Neural cell (in vitro differentiated cells): ENCODE measurements around the gene DAPK2. TPM values are rescaled to one million over a fixed set of nuclear protein-coding genes. Genes with fewer than 3 reads are reported as not detected.

ENCODE experiments used
- H2AFZ ChIP-seq: fragments of 200-600, 300-800 bp; sonication (generic), shearing (Covaris generic); 2 replicates; pipeline ENCODE4 v1.6.0; 2014; ENCODE audit warnings: low read depth, mild to moderate bottlenecking, antibody characterized with exemption, low read length, moderate library complexity
- H3F3A ChIP-seq: fragments of 200-600 bp; shearing (Covaris generic); 2 replicates; pipeline ENCODE4 v1.6.1; 2016; ENCODE audit warnings: mild to moderate bottlenecking, moderate library complexity, mixed read lengths, antibody characterized with exemption, low read length; ENCODE audit not compliant: insufficient read depth, poor library complexity, severe bottlenecking
- H3K27ac ChIP-seq: fragments of 200-600, 300-800 bp; sonication (generic), shearing (Covaris generic); 2 replicates; pipeline ENCODE4 v1.5.1; 2014; ENCODE audit warnings: mild to moderate bottlenecking, low read length, moderate library complexity
- H3K27me3 ChIP-seq: fragments of 300-800, 200-600 bp; sonication (generic), shearing (Covaris generic); 2 replicates; pipeline ENCODE4 v1.6.0; 2014; ENCODE audit warnings: mild to moderate bottlenecking, low read depth, low read length, moderate library complexity; ENCODE audit not compliant: insufficient read depth
- H3K36me3 ChIP-seq: fragments of 300-800, 200-600 bp; sonication (generic), shearing (Covaris generic); 2 replicates; pipeline ENCODE4 v1.5.1; 2014; ENCODE audit warnings: mild to moderate bottlenecking, antibody characterized with exemption, low read length, moderate library complexity; ENCODE audit not compliant: insufficient read depth
- H3K4me2 ChIP-seq: fragments of 300-800, 200-600 bp; sonication (generic), shearing (Covaris generic); 2 replicates; pipeline ENCODE4 v1.6.0; 2014; ENCODE audit warnings: mild to moderate bottlenecking, low read length
- H3K4me3 ChIP-seq: fragments of 300-800, 200-600 bp; sonication (generic), shearing (Covaris generic); 2 replicates; pipeline ENCODE4 v1.5.1; 2014; ENCODE audit warnings: mild to moderate bottlenecking, low read length, moderate library complexity
- H3K79me2 ChIP-seq: fragments of 200-600 bp; shearing (Covaris generic); replicated peaks from 2 replicates; pipeline ENCODE4 v1.6.0; 2014; ENCODE audit warnings: mild to moderate bottlenecking, low read length, moderate library complexity; ENCODE audit not compliant: insufficient read depth
- H3K9ac ChIP-seq: fragments of 300-800, 200-600 bp; sonication (generic), shearing (Covaris generic); 2 replicates; pipeline ENCODE4 v1.6.1; 2016; ENCODE audit warnings: mild to moderate bottlenecking, low read length, mixed read lengths
- H3K9me2 ChIP-seq: fragments of 200-600 bp; shearing (Covaris generic); 2 replicates; pipeline ENCODE4 v1.6.1; 2016; ENCODE audit warnings: mild to moderate bottlenecking, low read length, mixed read lengths; ENCODE audit not compliant: insufficient read depth
- H3K9me3 ChIP-seq: fragments of 200-600, 300-800 bp; sonication (generic), shearing (Covaris generic); 2 replicates; pipeline ENCODE4 v1.6.1; 2016; ENCODE audit warnings: mild to moderate bottlenecking, mixed run types, low read length, moderate library complexity, mixed read lengths
- H4K20me1 ChIP-seq: fragments of 200-600 bp; shearing (Covaris generic); 2 replicates; pipeline ENCODE4 v1.6.1; 2016; ENCODE audit warnings: mild to moderate bottlenecking, mixed run types; ENCODE audit not compliant: insufficient read depth
- CTCF ChIP-seq: fragments of 450-650 bp; IDR thresholded peaks from 2 replicates; pipeline ENCODE4 v1.5.1; 2014; ENCODE audit warnings: antibody characterized with exemption, mild to moderate bottlenecking, moderate library complexity; ENCODE audit not compliant: poor library complexity, severe bottlenecking
- EP300 ChIP-seq: fragments of 450-650 bp; conservative IDR thresholded peaks from 2 replicates; pipeline ENCODE4 v1.6.1; 2014; ENCODE audit warnings: antibody characterized with exemption, mild to moderate bottlenecking, moderate library complexity; ENCODE audit not compliant: poor library complexity, severe bottlenecking
- EZH2 ChIP-seq: fragments of 200-600, 300-800 bp; shearing (Covaris generic), sonication (generic); IDR thresholded peaks from 2 replicates; pipeline ENCODE4 v1.6.1; 2014; ENCODE audit warnings: antibody characterized with exemption, low read length, borderline replicate concordance, mild to moderate bottlenecking; ENCODE audit not compliant: insufficient read depth, poor library complexity, severe bottlenecking
- MXI1 ChIP-seq: fragments of 450-650 bp; conservative IDR thresholded peaks from 2 replicates; pipeline ENCODE4 v1.6.1; 2014; ENCODE audit warnings: antibody characterized with exemption, mild to moderate bottlenecking; ENCODE audit not compliant: poor library complexity, severe bottlenecking
- POLR2AphosphoS5 ChIP-seq: IDR thresholded peaks from 2 replicates; pipeline ENCODE4 v1.6.1; 2012
- RAD21 ChIP-seq: fragments of 450-650 bp; conservative IDR thresholded peaks from 2 replicates; pipeline ENCODE4 v1.6.1; 2014; ENCODE audit warnings: antibody characterized with exemption, mild to moderate bottlenecking, moderate library complexity
- SMC3 ChIP-seq: fragments of 450-650 bp; conservative IDR thresholded peaks from 2 replicates; pipeline ENCODE4 v1.6.1; 2014; ENCODE audit warnings: antibody characterized with exemption, mild to moderate bottlenecking, moderate library complexity; ENCODE audit not compliant: poor library complexity
- TAF1 ChIP-seq: IDR thresholded peaks from 2 replicates; pipeline ENCODE4 v1.6.1; 2012; ENCODE audit warnings: low read depth
- polyA plus RNA-seq: library from polyadenylated mRNA; depleted of rRNA; stranded (reverse); fragments of >200 nt; gene quantifications from 2 replicates; pipeline ENCODE4 v1.2.3, GENCODE V29; 2014
- TF ChIP-seq, protein P1 (sequence below): IDR thresholded peaks from 2 replicates; pipeline ENCODE4 v1.6.1; 2012; ENCODE audit warnings: borderline replicate concordance

The DAPK2 gene
- polyA plus RNA-seq, 1 donor from 2014 or later: 0.78 TPM

DNA sequence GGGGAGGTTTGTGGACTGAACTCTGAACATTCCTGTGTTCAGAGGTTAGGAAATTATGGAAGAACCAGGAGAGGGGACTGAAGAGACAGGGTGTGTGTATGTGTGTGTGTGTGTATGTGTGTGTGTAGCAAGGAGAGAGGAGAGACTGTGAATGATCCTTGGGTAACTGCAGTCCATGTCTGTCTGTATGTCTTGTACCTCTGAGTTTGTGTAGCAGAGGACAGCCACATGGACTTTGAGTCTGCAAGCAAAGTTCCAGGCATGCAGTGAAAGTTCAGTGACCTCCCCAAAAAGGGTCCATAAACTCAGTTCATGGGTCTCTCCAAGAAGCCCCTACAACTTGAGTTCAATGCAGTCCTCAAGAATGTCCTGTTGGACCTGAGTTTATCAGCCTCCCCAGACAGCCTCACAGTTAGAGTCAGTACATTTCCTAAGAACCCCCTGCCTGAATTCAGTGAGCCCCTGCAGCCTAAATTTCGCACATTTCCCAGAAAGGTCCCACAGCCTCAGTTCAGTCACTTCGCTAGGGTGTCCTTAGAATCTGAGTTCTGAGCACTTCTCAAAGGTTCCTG lies 184.3 kb downstream of the DAPK2 start:
- H4K20me1 ChIP-seq: no peaks in the 10 kb centered on the region
- H3K9me3 ChIP-seq: no peaks in the 10 kb centered on the region
- no peak overlapping the region for H3K4me2 ChIP-seq
- no peak overlapping the region for H3K9ac ChIP-seq
- H3K27me3 ChIP-seq: no peaks in the 10 kb centered on the region
- H3K79me2 ChIP-seq: no peaks in the 10 kb centered on the region
- H3K4me3 ChIP-seq: no peak overlapping the region
- H3K27ac ChIP-seq: no peak overlapping the region
- no peak for TF ChIP-seq CTCF
- TF ChIP-seq TAF1: no peak
- no peak for TF ChIP-seq MXI1
- TF ChIP-seq RAD21: no peak
- TF ChIP-seq, protein P1, sequence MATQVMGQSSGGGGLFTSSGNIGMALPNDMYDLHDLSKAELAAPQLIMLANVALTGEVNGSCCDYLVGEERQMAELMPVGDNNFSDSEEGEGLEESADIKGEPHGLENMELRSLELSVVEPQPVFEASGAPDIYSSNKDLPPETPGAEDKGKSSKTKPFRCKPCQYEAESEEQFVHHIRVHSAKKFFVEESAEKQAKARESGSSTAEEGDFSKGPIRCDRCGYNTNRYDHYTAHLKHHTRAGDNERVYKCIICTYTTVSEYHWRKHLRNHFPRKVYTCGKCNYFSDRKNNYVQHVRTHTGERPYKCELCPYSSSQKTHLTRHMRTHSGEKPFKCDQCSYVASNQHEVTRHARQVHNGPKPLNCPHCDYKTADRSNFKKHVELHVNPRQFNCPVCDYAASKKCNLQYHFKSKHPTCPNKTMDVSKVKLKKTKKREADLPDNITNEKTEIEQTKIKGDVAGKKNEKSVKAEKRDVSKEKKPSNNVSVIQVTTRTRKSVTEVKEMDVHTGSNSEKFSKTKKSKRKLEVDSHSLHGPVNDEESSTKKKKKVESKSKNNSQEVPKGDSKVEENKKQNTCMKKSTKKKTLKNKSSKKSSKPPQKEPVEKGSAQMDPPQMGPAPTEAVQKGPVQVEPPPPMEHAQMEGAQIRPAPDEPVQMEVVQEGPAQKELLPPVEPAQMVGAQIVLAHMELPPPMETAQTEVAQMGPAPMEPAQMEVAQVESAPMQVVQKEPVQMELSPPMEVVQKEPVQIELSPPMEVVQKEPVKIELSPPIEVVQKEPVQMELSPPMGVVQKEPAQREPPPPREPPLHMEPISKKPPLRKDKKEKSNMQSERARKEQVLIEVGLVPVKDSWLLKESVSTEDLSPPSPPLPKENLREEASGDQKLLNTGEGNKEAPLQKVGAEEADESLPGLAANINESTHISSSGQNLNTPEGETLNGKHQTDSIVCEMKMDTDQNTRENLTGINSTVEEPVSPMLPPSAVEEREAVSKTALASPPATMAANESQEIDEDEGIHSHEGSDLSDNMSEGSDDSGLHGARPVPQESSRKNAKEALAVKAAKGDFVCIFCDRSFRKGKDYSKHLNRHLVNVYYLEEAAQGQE: no peak
- TF ChIP-seq POLR2AphosphoS5: no peak
- no peak for TF ChIP-seq EP300
- TF ChIP-seq EZH2: no peak
- no peak for TF ChIP-seq SMC3
- H2AFZ ChIP-seq: no peak overlapping the region
- no peaks in the 10 kb centered on the region for H3K9me2 ChIP-seq
- H3F3A ChIP-seq: no peaks in the 10 kb centered on the region
- H3K36me3 ChIP-seq: no peaks in the 10 kb centered on the region

DNA sequence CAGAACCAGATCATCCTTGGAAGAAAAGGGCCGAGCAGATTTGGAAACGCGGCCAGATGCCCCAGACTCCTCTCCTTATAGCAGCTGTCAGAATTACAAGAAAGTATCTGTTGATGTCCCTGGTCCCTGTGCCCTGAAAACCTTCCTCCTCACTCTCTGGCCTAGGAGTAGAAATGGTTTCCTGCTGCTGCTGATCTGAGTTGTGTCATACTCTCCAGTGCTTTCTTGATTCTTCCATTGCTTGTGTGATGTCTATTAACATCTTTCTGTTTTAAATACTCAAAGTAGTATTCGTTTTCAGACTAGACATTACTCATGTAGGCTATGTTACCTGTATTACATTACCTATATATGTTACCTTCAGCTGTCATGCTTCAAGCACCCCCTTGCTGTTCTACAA lies 185.7 kb downstream of the DAPK2 start:
- no peak overlapping the region for H3K27ac ChIP-seq
- no peak overlapping the region for H2AFZ ChIP-seq
- H4K20me1 ChIP-seq: no peaks in the 10 kb centered on the region
- H3K9ac ChIP-seq: no peak overlapping the region
- H3K27me3 ChIP-seq: no peaks in the 10 kb centered on the region
- H3K9me2 ChIP-seq: no peaks in the 10 kb centered on the region
- TF ChIP-seq EZH2 (no peak), RAD21 (no peak), MXI1 (no peak), CTCF (no peak), SMC3 (no peak), POLR2AphosphoS5 (no peak), EP300 (no peak), TAF1 (no peak)
- TF ChIP-seq, protein P1: no peak
- H3F3A ChIP-seq: no peaks in the 10 kb centered on the region
- H3K9me3 ChIP-seq: no peaks in the 10 kb centered on the region
- no peak overlapping the region for H3K4me2 ChIP-seq
- no peaks in the 10 kb centered on the region for H3K36me3 ChIP-seq
- no peaks in the 10 kb centered on the region for H3K79me2 ChIP-seq
- H3K4me3 ChIP-seq: no peak overlapping the region
